ENCODE results near the gene ORMDL3. TPM values are rescaled to one million over a fixed set of nuclear protein-coding genes. Genes with fewer than 3 reads are reported as not detected.
"Not testable (repeated sequence)": the region's sequence is repeated elsewhere in the genome, so short reads cannot be mapped to it uniquely, and the experiment has no call there.

ORMDL3 gene
- total RNA-seq, 2 experiments from 2014 or later = 59.1 to 62.3 TPM

GRCh38 chr17:39955726-39956225, 28.4 kb upstream of the ORMDL3 start:
- no peak overlapping the region for H3K4me3 Mint-ChIP-seq
- H3K4me1 Mint-ChIP-seq = peaks cover 9% of the 10 kb centered on the region
- no peaks in the 10 kb centered on the region for H3K27me3 Mint-ChIP-seq
- no peak for DNase-seq
- H3K9me3 Mint-ChIP-seq = no peaks in the 10 kb centered on the region
- no peaks in the 10 kb centered on the region for H3K36me3 Mint-ChIP-seq
- no peak overlapping the region for H3K27ac Mint-ChIP-seq

- H3K36me3 Mint-ChIP-seq = no peaks in the 10 kb centered on the region
- no peaks in the 10 kb centered on the region for H3K9me3 Mint-ChIP-seq
Measured at GRCh38 chr17:39954876-39955275, 27.5 kb upstream of the ORMDL3 start.

GRCh38 chr17:39953471-39953888, 26.1 kb upstream of the ORMDL3 start:
- H3K9me3 Mint-ChIP-seq = no peaks in the 10 kb centered on the region
- H3K4me1 Mint-ChIP-seq = peaks cover 10% of the 10 kb centered on the region
- DNase-seq = no peak
- no peaks in the 10 kb centered on the region for H3K27me3 Mint-ChIP-seq
- H3K4me3 Mint-ChIP-seq = peak overlapping the region; percentile 80
- peak overlapping the region; percentile 68 for H3K27ac Mint-ChIP-seq
- no peaks in the 10 kb centered on the region for H3K36me3 Mint-ChIP-seq

More at GRCh38 chr17:39954876-39955275, 27.5 kb upstream of the ORMDL3 start:
- Mint-ChIP-seq H3K27me3 (no peaks in the 10 kb centered on the region), H3K4me3 (no peak overlapping the region), H3K4me1 (peaks cover 9% of the 10 kb centered on the region), H3K27ac (no peak overlapping the region)
- DNase-seq = no peak

GRCh38 chr17:39952680-39953470, 25.5 kb upstream of the ORMDL3 start:
- Mint-ChIP-seq H3K9me3 (no peaks in the 10 kb centered on the region), H3K4me3 (peak overlapping the region; percentile 80), H3K27ac (peak overlapping the region; percentile 68), H3K4me1 (peaks cover 14% of the 10 kb centered on the region), H3K27me3 (no peaks in the 10 kb centered on the region), H3K36me3 (no peaks in the 10 kb centered on the region)
- DNase-seq = peak; percentile 92

- H3K36me3 Mint-ChIP-seq = no peaks in the 10 kb centered on the region
- peak overlapping the region; percentile 47 for H3K4me3 Mint-ChIP-seq
- no peaks in the 10 kb centered on the region for H3K27me3 Mint-ChIP-seq
- no peak overlapping the region for H3K27ac Mint-ChIP-seq
- H3K4me1 Mint-ChIP-seq = peaks cover 17% of the 10 kb centered on the region
- no peak for DNase-seq
- H3K9me3 Mint-ChIP-seq = no peaks in the 10 kb centered on the region
Measured at GRCh38 chr17:39951924-39952679, 24.7 kb upstream of the ORMDL3 start.

- peaks cover 17% of the 10 kb centered on the region for H3K4me1 Mint-ChIP-seq
- H3K4me3 Mint-ChIP-seq = no peak overlapping the region
- no peak for DNase-seq
- H3K27me3 Mint-ChIP-seq = no peaks in the 10 kb centered on the region
- H3K27ac Mint-ChIP-seq = no peak overlapping the region
- no peaks in the 10 kb centered on the region for H3K9me3 Mint-ChIP-seq
- no peaks in the 10 kb centered on the region for H3K36me3 Mint-ChIP-seq
Measured at GRCh38 chr17:39950871-39951348, 23.5 kb upstream of the ORMDL3 start.

- Mint-ChIP-seq H3K36me3 (no peaks in the 10 kb centered on the region), H3K4me1 (peaks cover 17% of the 10 kb centered on the region)
Measured at GRCh38 chr17:39949028-39949427, 21.6 kb upstream of the ORMDL3 start.

GRCh38 chr17:39948489-39948828, 21.1 kb upstream of the ORMDL3 start:
- not testable (repeated sequence) for H3K36me3 Mint-ChIP-seq, H3K27me3 Mint-ChIP-seq, H3K4me3 Mint-ChIP-seq, H3K27ac Mint-ChIP-seq, DNase-seq, H3K9me3 Mint-ChIP-seq
- H3K4me1 Mint-ChIP-seq = peaks cover 15% of the 10 kb centered on the region

More at GRCh38 chr17:39949028-39949427, 21.6 kb upstream of the ORMDL3 start:
- Mint-ChIP-seq H3K27ac (no peak overlapping the region), H3K9me3 (no peaks in the 10 kb centered on the region), H3K4me3 (no peak overlapping the region), H3K27me3 (no peaks in the 10 kb centered on the region)
- no peak for DNase-seq

- H3K4me3 Mint-ChIP-seq = no peak overlapping the region
- H3K36me3 Mint-ChIP-seq = no peaks in the 10 kb centered on the region
- H3K9me3 Mint-ChIP-seq = no peaks in the 10 kb centered on the region
- no peak overlapping the region for H3K27ac Mint-ChIP-seq
- peaks cover 14% of the 10 kb centered on the region for H3K4me1 Mint-ChIP-seq
- no peak for DNase-seq
- H3K27me3 Mint-ChIP-seq = no peaks in the 10 kb centered on the region
Measured at GRCh38 chr17:39946551-39947330, 19.3 kb upstream of the ORMDL3 start.

- no peak overlapping the region for H3K4me3 Mint-ChIP-seq
- no peaks in the 10 kb centered on the region for H3K27me3 Mint-ChIP-seq
- no peak overlapping the region for H3K27ac Mint-ChIP-seq
- DNase-seq = no peak
- no peaks in the 10 kb centered on the region for H3K9me3 Mint-ChIP-seq
- H3K4me1 Mint-ChIP-seq = peaks cover 28% of the 10 kb centered on the region
- no peaks in the 10 kb centered on the region for H3K36me3 Mint-ChIP-seq
Measured at GRCh38 chr17:39944393-39944711, 17.0 kb upstream of the ORMDL3 start.

- no peak overlapping the region for H3K27ac Mint-ChIP-seq
- DNase-seq = no peak
- no peaks in the 10 kb centered on the region for H3K36me3 Mint-ChIP-seq
- H3K4me1 Mint-ChIP-seq = peaks cover 27% of the 10 kb centered on the region
- H3K27me3 Mint-ChIP-seq = no peaks in the 10 kb centered on the region
- H3K4me3 Mint-ChIP-seq = no peak overlapping the region
- H3K9me3 Mint-ChIP-seq = no peaks in the 10 kb centered on the region
Measured at GRCh38 chr17:39943702-39944392, 16.4 kb upstream of the ORMDL3 start.

- Mint-ChIP-seq H3K9me3 (no peaks in the 10 kb centered on the region), H3K4me1 (peaks cover 16% of the 10 kb centered on the region)
Measured at GRCh38 chr17:39939588-39940419, 12.4 kb upstream of the ORMDL3 start.

GRCh38 chr17:39939106-39939505, 11.7 kb upstream of the ORMDL3 start:
- H3K4me3 Mint-ChIP-seq = no peak overlapping the region
- H3K27me3 Mint-ChIP-seq = no peaks in the 10 kb centered on the region
- no peak for DNase-seq
- no peaks in the 10 kb centered on the region for H3K9me3 Mint-ChIP-seq
- no peaks in the 10 kb centered on the region for H3K36me3 Mint-ChIP-seq
- H3K27ac Mint-ChIP-seq = no peak overlapping the region
- H3K4me1 Mint-ChIP-seq = peaks cover 16% of the 10 kb centered on the region

More at GRCh38 chr17:39939588-39940419, 12.4 kb upstream of the ORMDL3 start:
- Mint-ChIP-seq H3K4me3 (no peak overlapping the region), H3K36me3 (no peaks in the 10 kb centered on the region), H3K27ac (peak overlapping the region; percentile 51), H3K27me3 (no peaks in the 10 kb centered on the region)
- peak; percentile 59 for DNase-seq

Measured in activated naive CD8-positive, alpha-beta T cell treated with anti-CD3 and anti-CD28 coated beads for 36 hours (primary cell).